Thymus (tissue), 11 donors: ENCODE measurements around the gene KDM2B. TPM values are rescaled to one million over a fixed set of nuclear protein-coding genes. Genes with fewer than 3 reads are reported as not detected.

Experiments used
- DNase-seq, 9 donors: peaks; one replicate each; pipeline ENCODE4 v3.0.0-alpha.2; 2013; ENCODE audit warnings: low spot score in 9 of 9, low read depth in 6 of 9, missing footprints in 1 of 9
- H3K27ac ChIP-seq, 2 donors: one replicate each; pipeline ENCODE4 v1.5.1; 2013; ENCODE audit warnings: control low read depth in 1 of 2, low read depth in 1 of 2, low read length in 1 of 2, mild to moderate bottlenecking in 1 of 2, moderate library complexity in 1 of 2
- H3K27me3 ChIP-seq, 2 donors: one replicate each; pipeline ENCODE4 v1.5.1; 2013; ENCODE audit warnings: low read length in 1 of 2; ENCODE audit not compliant: control insufficient read depth in 2 of 2, insufficient read depth in 1 of 2
- H3K36me3 ChIP-seq, 2 donors: one replicate each; pipeline ENCODE4 v1.5.1; 2013; ENCODE audit warnings: low read length in 1 of 2, mild to moderate bottlenecking in 1 of 2, moderate library complexity in 1 of 2; ENCODE audit not compliant: control insufficient read depth in 2 of 2, insufficient read depth in 2 of 2
- H3K4me1 ChIP-seq, 2 donors: one replicate each; pipeline ENCODE4 v1.5.1; 2013; ENCODE audit warnings: low read length in 2 of 2; ENCODE audit not compliant: control insufficient read depth in 2 of 2, insufficient read depth in 2 of 2
- H3K4me3 ChIP-seq, 2 donors: one replicate each; pipeline ENCODE4 v1.5.1; 2013; ENCODE audit warnings: low read length in 2 of 2, control low read depth in 1 of 2, mild to moderate bottlenecking in 1 of 2
- H3K9me3 ChIP-seq, 2 donors: one replicate each; pipeline ENCODE4 v1.5.1; 2013; ENCODE audit warnings: low read length in 1 of 2, mild to moderate bottlenecking in 1 of 2; ENCODE audit not compliant: control insufficient read depth in 2 of 2, insufficient read depth in 1 of 2
- WGBS: extraction: QIAGEN DNeasy Blood & Tissue Kit; methylation state at CpG from one replicate; pipeline ENCODE4 v1.1.7; 2013; 5-methylcytosine and 5-hydroxymethylcytosine counted together
- polyA plus RNA-seq: library from polyadenylated mRNA; stranded (reverse); fragments of 200-250 nt; gene quantifications from one replicate; pipeline ENCODE4 v1.2.3, GENCODE V29; 2013
- total RNA-seq: library from RNA; stranded (reverse); fragments of 120-200 nt; gene quantifications from one replicate; pipeline ENCODE4 v1.2.4, GENCODE V29; 2013
- donor health status: healthy.

KDM2B gene
- total and polyA plus RNA-seq, 2 donors: 25.9 to 26.4 TPM

DNA sequence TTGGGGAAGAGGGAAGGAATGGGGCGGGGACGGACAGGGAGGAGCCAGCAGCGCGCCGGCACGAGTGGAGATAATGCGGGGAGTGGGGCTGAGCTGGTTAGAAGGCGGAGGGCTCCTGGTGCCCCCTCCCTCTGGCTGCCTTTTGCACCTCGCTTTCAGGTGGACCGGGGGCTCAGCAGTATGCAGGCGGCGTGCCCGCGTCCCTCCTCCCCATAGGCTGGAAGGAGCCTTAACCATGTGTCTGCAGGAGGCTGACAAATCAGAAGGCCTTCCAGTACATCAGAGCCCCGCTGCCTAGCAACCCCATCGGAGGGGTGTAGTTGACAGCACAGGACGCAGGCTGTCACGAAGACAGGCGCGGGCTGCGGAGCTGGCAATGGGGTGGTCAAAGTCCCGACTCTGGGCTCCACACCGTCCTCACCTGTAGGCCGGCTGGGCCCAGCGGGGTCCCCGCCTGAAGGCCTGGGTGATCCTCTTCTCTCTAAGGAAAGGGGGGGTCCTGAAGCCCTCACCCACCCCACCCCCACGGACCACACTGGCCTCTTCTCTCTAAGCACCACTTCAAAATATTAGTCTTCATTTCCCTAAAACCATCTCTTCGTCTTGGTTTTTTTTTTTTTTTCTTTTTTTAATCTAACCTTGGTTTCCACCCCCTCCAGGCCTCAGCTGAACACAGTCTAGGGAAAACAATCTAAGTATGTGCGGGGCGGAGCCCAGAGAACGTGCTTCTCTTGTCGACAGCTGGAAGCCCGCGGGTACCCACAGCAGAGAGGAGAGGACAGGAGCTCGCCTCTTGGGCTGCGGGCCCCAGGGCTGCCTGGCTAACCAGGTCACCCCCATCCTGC is 44.5 kb downstream of the KDM2B start:
- Histone ChIP-seq H3K4me3 (peak overlapping the region; percentile 32 to 63), H3K4me1 (peaks cover 19 to 62% of the 10 kb centered on the region in 2 donors), H3K36me3 (peaks cover 28 to 31% of the 10 kb centered on the region in 2 donors), H3K9me3 (peaks cover 1 to 7% of the 10 kb centered on the region in 2 donors), H3K27ac (peak overlapping the region; percentile 58 to 76), H3K27me3 (peaks cover 0 to 19% of the 10 kb centered on the region in 2 donors)
- peak; percentile 53 to 91 (median 69) for DNase-seq
- WGBS: 51% methylated on average over 36 of the region's 36 CpGs

DNA sequence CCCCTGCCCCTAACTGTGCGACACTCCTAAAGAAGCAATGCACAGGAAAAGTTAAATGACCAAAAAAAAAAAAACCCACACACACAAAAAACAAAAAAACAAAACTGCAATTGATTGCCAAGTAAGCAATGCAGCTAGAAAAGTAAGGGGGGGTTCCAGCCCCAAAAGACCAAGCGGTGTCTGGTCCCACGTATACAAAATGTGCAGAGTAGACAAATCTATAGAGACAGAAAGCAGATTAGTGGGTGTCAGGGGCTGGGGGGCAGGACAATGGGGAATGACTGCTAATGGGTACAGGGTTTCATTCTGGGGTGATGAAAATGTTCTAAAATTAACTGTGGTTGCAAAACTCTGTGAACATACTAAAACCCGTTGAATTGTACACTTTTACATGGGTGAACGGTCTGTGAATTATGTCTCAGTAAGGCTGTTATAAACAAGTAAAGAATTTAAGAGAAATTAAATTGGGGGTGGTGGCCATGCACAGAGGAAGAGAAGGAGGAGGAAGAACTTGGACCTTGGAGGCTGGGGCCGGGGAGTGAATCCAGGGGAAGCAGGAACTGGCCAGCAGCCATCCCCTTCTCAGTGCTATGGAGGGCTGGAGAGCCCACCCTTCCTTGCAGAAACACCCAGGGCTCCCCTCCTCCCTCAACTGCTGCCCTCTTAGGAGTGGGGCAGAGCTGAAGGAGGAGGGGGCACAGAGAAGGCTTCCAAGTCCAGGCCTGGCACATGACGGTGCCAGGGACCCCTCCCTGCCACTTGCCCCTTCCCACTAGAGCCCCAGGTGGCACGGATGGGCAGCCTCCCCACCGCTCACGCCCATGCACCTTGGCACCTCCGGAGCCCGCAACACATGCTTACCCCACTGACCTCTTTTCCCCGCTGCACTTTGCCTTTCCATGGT is 45.4 kb downstream of the KDM2B start:
- WGBS: 84% methylated on average over 13 of the region's 13 CpGs
- Histone ChIP-seq H3K27ac (peak overlapping the region; percentile 6 to 27), H3K27me3 (peaks cover 0 to 19% of the 10 kb centered on the region in 2 donors), H3K36me3 (peaks cover 28 to 35% of the 10 kb centered on the region in 2 donors), H3K4me3 (peak overlapping the region in 1 of 2 donors; percentile 32), H3K4me1 (peaks cover 22 to 71% of the 10 kb centered on the region in 2 donors), H3K9me3 (peaks cover 1 to 7% of the 10 kb centered on the region in 2 donors)
- DNase-seq: peak in 1 of 9 donors; percentile 16

DNA sequence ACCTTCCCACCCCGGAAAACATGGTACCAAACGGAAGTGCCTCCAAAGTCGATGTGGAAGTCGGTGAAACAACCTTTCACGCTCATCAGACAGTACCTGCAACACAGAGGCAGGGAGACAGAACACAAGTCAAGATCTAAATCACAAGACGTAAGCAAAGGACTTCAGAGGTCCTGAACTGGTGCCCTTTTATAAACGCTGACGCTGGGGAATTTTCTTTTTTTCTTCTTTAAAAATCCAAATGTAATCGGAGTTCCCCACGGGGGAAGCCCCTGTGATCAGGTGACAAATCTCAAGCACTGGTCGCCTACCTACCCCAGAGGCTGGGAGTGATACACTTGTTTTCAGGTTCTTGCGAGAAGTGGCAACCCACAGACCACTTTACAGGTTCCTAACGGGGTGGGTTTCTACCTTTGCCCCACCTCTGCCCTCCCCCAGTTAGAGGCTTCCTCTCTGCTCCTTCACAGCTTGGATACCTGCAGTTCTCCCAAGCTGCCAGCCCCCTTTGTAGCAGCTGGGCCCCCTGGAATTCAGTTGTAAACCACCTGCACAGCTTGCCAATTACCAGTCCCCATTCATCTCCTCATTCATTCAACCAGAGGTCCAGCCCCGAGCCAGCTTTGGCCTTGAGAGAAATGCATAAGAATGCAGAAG is 46.2 kb downstream of the KDM2B start:
- H3K9me3 ChIP-seq: peaks cover 1 to 7% of the 10 kb centered on the region in 2 donors
- 84% methylated on average over 14 of the region's 14 CpGs for WGBS
- H3K4me3 ChIP-seq: no peak overlapping the region
- peak overlapping the region; percentile 7 to 38 for H3K27ac ChIP-seq
- H3K27me3 ChIP-seq: peaks cover 0 to 19% of the 10 kb centered on the region in 2 donors
- peak in 1 of 9 donors; percentile 46 for DNase-seq
- peaks cover 22 to 72% of the 10 kb centered on the region in 2 donors for H3K4me1 ChIP-seq
- peaks cover 28 to 35% of the 10 kb centered on the region in 2 donors for H3K36me3 ChIP-seq

DNA sequence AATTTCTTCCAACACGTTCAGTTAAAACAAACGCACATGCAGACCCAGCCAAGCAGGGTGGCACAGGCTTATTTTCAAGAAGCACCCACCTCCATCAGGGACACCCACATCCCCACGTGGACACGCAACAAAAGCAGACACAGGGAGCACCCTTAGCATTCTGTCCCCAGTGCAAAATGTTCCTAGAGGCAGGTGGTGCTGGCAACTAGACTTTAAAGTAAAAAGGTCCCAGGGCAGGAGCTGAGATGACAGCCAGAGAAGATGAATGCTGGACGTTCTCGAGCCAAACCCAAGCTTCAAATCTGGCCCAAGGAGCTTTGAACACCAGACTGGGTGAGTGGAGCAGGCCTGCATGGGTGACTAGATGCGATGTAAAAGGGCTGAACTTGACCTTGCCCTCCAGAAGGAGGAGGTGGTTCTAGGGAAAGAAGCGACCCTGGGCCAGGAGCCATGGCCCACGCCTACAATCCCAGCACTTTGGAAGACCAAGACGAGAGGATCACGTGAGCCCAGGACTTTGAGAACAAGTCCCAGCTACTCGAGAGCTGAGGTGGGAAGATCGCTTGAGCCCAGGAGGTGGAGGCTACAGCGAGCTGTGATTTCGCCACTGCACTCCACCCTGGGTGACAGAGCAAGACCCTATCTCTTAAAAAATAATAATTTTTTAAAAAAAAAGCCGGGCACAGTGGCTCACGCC is 47.3 kb downstream of the KDM2B start:
- DNase-seq: no peak
- H3K27me3 ChIP-seq: peaks cover 0 to 16% of the 10 kb centered on the region in 2 donors
- WGBS: 95% methylated on average over 17 of the region's 17 CpGs
- H3K4me3 ChIP-seq: no peak overlapping the region
- H3K36me3 ChIP-seq: peaks cover 28 to 43% of the 10 kb centered on the region in 2 donors
- H3K27ac ChIP-seq: peak overlapping the region; percentile 8 to 67
- peaks cover 1 to 4% of the 10 kb centered on the region in 2 donors for H3K9me3 ChIP-seq
- H3K4me1 ChIP-seq: peaks cover 21 to 63% of the 10 kb centered on the region in 2 donors

DNA sequence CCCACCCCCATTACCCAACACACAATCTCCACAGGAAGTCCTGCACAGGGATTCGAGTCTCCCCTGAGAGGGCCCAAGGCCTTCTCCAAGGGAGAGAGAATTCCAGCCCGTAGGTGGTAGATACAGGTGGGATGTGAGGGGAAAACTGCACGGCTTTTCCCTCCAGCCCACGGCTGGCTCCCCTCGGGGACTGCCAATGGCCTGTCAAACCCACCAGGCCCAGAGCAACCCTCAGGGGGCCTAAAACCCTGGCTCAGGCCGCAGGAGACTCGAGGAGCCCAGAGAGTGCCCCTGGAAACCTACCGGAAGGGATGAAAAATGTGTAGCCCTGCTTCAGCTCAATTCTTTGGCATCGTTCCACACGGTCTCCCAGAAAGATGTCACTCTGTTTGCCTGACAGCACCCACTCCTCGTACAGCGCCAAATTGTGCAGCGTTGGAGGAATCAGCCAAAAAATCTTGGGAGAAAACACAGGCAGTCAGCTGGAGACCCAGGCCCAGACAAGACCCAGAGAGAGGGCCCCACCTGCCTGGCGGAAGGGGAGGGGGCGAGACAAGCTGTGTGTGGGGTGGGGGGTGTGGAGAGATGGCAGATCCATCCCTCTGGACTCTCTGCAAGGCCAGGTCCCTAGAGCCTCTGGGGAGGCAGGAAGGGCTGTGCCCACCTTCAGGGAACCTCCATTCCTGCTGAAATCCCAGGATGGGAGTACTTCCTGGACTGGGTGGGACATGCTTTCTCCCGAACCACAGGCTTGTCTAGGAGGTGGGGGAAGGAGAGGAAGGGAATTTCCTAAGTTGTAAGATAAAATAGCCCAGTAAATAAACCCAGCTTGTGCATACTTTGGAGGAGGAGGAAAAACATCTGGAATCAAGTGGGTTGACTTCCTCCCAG is 48.1 kb downstream of the KDM2B start:
- no peak overlapping the region for H3K4me3 ChIP-seq
- H3K9me3 ChIP-seq: peaks cover 1 to 4% of the 10 kb centered on the region in 2 donors
- peak overlapping the region; percentile 12 to 67 for H3K27ac ChIP-seq
- WGBS: 92% methylated on average over 16 of the region's 16 CpGs
- H3K27me3 ChIP-seq: peaks cover 0 to 10% of the 10 kb centered on the region in 2 donors
- no peak for DNase-seq
- peaks cover 18 to 58% of the 10 kb centered on the region in 2 donors for H3K4me1 ChIP-seq
- H3K36me3 ChIP-seq: peaks cover 33 to 48% of the 10 kb centered on the region in 2 donors

DNA sequence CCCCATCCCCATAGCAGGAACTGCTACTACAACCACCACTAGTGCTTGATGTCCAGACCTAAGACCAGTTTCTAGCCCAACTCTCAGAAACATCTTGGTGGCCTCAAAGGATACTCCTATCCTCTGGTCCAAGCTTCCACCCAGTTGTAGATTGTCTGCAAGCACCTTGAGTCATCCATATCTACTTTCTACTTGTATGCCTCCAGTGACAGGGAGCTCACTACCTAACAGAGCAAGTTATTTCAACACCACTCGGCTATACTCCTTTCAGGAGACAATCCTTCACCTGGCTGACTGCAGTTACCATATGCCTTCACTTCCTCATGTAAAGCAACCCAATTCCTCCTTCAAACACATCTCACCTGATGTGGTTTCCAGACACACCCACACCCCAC is 49.5 kb downstream of the KDM2B start:
- Histone ChIP-seq H3K36me3 (peaks cover 35 to 52% of the 10 kb centered on the region in 2 donors), H3K27ac (peak overlapping the region in 1 of 2 donors; percentile 50), H3K9me3 (peaks cover 0 to 1% of the 10 kb centered on the region in 2 donors), H3K4me1 (peaks cover 5 to 49% of the 10 kb centered on the region in 2 donors), H3K4me3 (no peak overlapping the region), H3K27me3 (no peaks in the 10 kb centered on the region)
- WGBS: 93% methylated on average over 1 of the region's 1 CpG
- DNase-seq: no peak

DNA sequence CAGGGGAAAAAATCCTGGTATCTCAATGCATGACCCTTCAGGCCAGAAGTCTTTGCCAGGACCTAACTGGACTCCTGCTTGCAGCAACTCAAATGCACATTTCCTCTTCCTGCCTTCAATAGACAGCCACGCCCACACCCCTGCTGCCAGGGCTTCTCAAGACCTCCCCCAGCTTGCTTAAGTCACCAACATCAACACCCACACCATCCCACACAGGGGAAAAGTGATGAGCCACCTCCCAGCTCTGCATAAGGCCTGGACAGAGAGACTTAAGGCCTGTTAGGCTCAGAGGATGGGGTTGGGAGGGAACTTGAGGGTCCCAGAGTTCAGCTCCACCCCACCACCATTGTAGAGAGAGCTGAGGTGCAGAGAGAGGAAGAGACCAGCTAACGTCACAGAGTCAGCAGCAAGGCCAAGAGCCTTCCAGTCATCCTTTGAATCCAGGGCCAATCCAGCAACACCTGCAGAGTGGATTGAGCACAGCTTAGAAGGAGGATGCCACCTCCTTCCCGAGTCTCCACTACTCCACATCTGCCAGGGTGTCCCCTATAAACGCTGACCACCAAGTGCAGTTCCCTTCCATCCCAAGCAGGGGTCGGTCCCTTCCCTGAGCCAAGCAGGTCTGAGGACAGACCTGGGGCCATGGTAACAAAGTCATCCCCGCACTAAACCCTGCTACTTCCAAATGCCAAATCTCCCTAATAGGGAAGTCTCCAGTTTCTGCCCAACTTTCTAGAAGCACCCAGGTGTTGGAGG is 50.0 kb downstream of the KDM2B start:
- Histone ChIP-seq H3K27ac (peak overlapping the region; percentile 5 to 50), H3K4me3 (no peak overlapping the region), H3K4me1 (peaks cover 3 to 44% of the 10 kb centered on the region in 2 donors), H3K36me3 (peaks cover 35 to 55% of the 10 kb centered on the region in 2 donors), H3K27me3 (no peaks in the 10 kb centered on the region), H3K9me3 (peaks cover 0 to 1% of the 10 kb centered on the region in 2 donors)
- 78% methylated on average over 6 of the region's 6 CpGs for WGBS
- DNase-seq: peak in 7 of 9 donors; percentile 43 to 84 (median 56)
